Spleen (tissue), 7 donors: Measurements from ENCODE around the gene TTC28.

Experiments used
- POLR2A ChIP-seq, 3 donors: fragments of 450-650 bp; IDR thresholded peaks; one replicate each; pipeline ENCODE4 v1.5.1; 2017; ENCODE audit warnings: antibody characterized with exemption in 3 of 3, mild to moderate bottlenecking in 1 of 3
- TF ChIP-seq, protein P1 (sequence below), 11 experiments: fragments of 200-600 bp in 7 of 11; fragments of 450-650 bp in 4 of 11; sonication (generic) in 4 of 11; IDR thresholded peaks in 8 of 11; conservative IDR thresholded peaks in 3 of 11; 1 replicate in 7 of 11; 2 replicates in 4 of 11; pipeline versions ENCODE4 v1.4.0 to v1.8.0; 2016 to 2021; ENCODE audit warnings: antibody characterized with exemption in 11 of 11, inconsistent platforms in 4 of 11, mild to moderate bottlenecking in 1 of 11
- donor health status: DM: no; HTN: no; CAD: no; lungs with moderate emphysema.
- donor health status: DM: no; HTN: no; CAD: no.
- donor health status: DM: no; HTN: no; CAD: no.

DNA sequence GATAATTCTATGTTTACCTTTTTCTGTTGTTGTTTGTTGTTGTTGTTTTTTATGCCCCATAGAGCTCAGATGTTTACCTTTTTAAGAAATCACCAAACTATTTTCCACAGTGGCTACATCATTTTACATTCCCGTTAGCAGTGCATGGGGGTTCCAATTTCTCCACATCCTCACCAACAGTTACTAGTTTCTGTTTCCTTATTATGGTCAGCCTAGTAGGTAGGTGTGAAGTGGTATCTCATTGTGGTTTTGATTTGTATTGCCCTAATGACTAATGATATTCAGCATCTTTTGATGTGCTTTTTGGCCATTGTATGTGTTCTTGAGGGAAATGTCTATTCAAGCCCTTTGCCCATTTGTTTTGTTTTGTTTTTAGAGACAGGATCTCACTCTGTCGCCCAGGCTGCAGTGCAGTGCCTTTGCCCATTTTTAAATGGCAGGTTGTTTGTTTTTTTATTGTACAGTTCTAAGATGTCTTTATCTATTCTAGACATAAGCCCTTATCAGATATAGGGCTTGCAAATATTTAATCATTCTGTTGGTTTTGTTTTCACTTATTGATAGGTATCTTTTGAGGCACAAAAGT is 34.5 kb upstream of the TTC28 start:
- TF ChIP-seq POLR2A (IDR thresholded peaks at IDR 0.05), result no peak
- TF ChIP-seq, protein P1, sequence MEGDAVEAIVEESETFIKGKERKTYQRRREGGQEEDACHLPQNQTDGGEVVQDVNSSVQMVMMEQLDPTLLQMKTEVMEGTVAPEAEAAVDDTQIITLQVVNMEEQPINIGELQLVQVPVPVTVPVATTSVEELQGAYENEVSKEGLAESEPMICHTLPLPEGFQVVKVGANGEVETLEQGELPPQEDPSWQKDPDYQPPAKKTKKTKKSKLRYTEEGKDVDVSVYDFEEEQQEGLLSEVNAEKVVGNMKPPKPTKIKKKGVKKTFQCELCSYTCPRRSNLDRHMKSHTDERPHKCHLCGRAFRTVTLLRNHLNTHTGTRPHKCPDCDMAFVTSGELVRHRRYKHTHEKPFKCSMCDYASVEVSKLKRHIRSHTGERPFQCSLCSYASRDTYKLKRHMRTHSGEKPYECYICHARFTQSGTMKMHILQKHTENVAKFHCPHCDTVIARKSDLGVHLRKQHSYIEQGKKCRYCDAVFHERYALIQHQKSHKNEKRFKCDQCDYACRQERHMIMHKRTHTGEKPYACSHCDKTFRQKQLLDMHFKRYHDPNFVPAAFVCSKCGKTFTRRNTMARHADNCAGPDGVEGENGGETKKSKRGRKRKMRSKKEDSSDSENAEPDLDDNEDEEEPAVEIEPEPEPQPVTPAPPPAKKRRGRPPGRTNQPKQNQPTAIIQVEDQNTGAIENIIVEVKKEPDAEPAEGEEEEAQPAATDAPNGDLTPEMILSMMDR (IDR thresholded peaks at IDR 0.05 in 8 of 11, conservative IDR thresholded peaks at IDR 0.05 in 3 of 11), result no peak
